Fibroblast of lung (primary cell): ENCODE data around the gene LKAAEAR1. TPM values are rescaled to one million over a fixed set of nuclear protein-coding genes. Genes with fewer than 3 reads are reported as not detected.

Experiments
- DNase-seq, 2 donors: peaks; one replicate each; pipeline versions ENCODE4 v3.0.0 to v3.0.0-alpha.2; 2010; ENCODE audit warnings: low read depth in 2 of 2
- H2AFZ ChIP-seq: 2 replicates; pipeline ENCODE4 v1.5.1; 2012; ENCODE audit warnings: low read length, control low read depth, inconsistent platforms
- H3K27ac ChIP-seq: 2 replicates; pipeline ENCODE4 v1.5.1; 2011; ENCODE audit warnings: low read length, control low read depth; ENCODE audit not compliant: insufficient read depth
- H3K27me3 ChIP-seq: 2 replicates; pipeline ENCODE4 v1.5.1; 2011; ENCODE audit warnings: mild to moderate bottlenecking, low read length; ENCODE audit not compliant: control insufficient read depth, insufficient read depth
- H3K36me3 ChIP-seq: 2 replicates; pipeline ENCODE4 v1.5.1; 2011; ENCODE audit warnings: low read length; ENCODE audit not compliant: control insufficient read depth, insufficient read depth
- H3K4me1 ChIP-seq: 2 replicates; pipeline ENCODE4 v1.5.1; 2011; ENCODE audit warnings: low read length; ENCODE audit not compliant: control insufficient read depth, insufficient read depth; ENCODE audit errors: extremely low read depth
- H3K4me2 ChIP-seq: 2 replicates; pipeline ENCODE4 v1.5.1; 2011; ENCODE audit warnings: low read length, control low read depth; ENCODE audit not compliant: insufficient read depth; ENCODE audit errors: extremely low read depth
- H3K4me3 ChIP-seq, 4 experiments: fragments of 200-600 bp in 1 of 4; sonication (generic) in 1 of 4; replicated peaks in 1 of 4; 2 replicates each; pipeline ENCODE4 v1.5.1; 2011 to 2016; ENCODE audit warnings: low read length in 4 of 4, low read depth in 3 of 4, mild to moderate bottlenecking in 3 of 4, control low read depth in 2 of 4, inconsistent platforms in 1 of 4, mixed read lengths in 1 of 4; ENCODE audit not compliant: insufficient read depth in 1 of 4; ENCODE audit errors: control extremely low read depth in 1 of 4
- H3K79me2 ChIP-seq: 2 replicates; pipeline ENCODE4 v1.5.1; 2012; ENCODE audit warnings: mild to moderate bottlenecking, low read length, inconsistent platforms; ENCODE audit not compliant: control insufficient read depth, insufficient read depth
- H3K9ac ChIP-seq: 2 replicates; pipeline ENCODE4 v1.5.1; 2011; ENCODE audit warnings: mild to moderate bottlenecking, low read length, control low read depth; ENCODE audit not compliant: insufficient read depth
- H3K9me3 ChIP-seq: 2 replicates; pipeline ENCODE4 v1.5.1; 2012; ENCODE audit warnings: low read depth, low read length; ENCODE audit not compliant: control insufficient read depth, insufficient read depth
- H4K20me1 ChIP-seq: 2 replicates; pipeline ENCODE4 v1.5.1; 2011; ENCODE audit warnings: low read length; ENCODE audit not compliant: control insufficient read depth, insufficient read depth; ENCODE audit errors: extremely low read depth
- CTCF ChIP-seq, 2 donors: IDR thresholded peaks in 1 of 2; conservative IDR thresholded peaks in 1 of 2; 1 replicate in 1 of 2; 2 replicates in 1 of 2; pipeline ENCODE4 v1.5.1; 2011 to 2012; ENCODE audit warnings: low read length in 2 of 2, control low read depth in 1 of 2, inconsistent platforms in 1 of 2, low read depth in 1 of 2, mild to moderate bottlenecking in 1 of 2
- EZH2 ChIP-seq: IDR thresholded peaks from 2 replicates; pipeline ENCODE4 v1.5.1; 2012; ENCODE audit warnings: low read length, control low read depth, mild to moderate bottlenecking; ENCODE audit errors: missing control alignments
- polyA plus RNA-seq, 2 donors: library from polyadenylated mRNA; depleted of rRNA in 1 of 2; stranded (reverse) in 1 of 2; unstranded in 1 of 2; fragments of >200 nt; gene quantifications; 2 replicates each; pipeline ENCODE4 v1.2.1, GENCODE V29; 2011 to 2012; ENCODE audit warnings: missing spikeins in 1 of 2
- total RNA-seq: library from RNA; depleted of rRNA; stranded (reverse); fragments of >200 nt; gene quantifications from 2 replicates; pipeline ENCODE4 v1.2.1, GENCODE V29; 2014

Gene LKAAEAR1
- total and polyA plus RNA-seq, 2 donors (not counting 1 experiment from before 2014, with no cell fraction given): not detected

- Histone ChIP-seq H3K27me3 (no peaks in the 10 kb centered on the region), H3K4me2 (no peak overlapping the region), H2AFZ (no peak overlapping the region), H4K20me1 (no peaks in the 10 kb centered on the region), H3K79me2 (no peaks in the 10 kb centered on the region), H3K9me3 (no peaks in the 10 kb centered on the region), H3K4me1 (no peaks in the 10 kb centered on the region), H3K27ac (no peak overlapping the region), H3K4me3 (no peak overlapping the region), H3K36me3 (no peaks in the 10 kb centered on the region), H3K9ac (no peak overlapping the region)
- no peak for DNase-seq
- TF ChIP-seq EZH2 (no peak), CTCF (conservative IDR thresholded peaks at IDR 0.05 in 1 of 2, IDR thresholded peaks at IDR 0.05 in 1 of 2; ENCODE audit: low read depth in 1 of 2, low read length in 2 of 2) (no peak)
Observed at GRCh38 chr20:64055396-64055892, 28.8 kb downstream of the LKAAEAR1 start.

- no peaks in the 10 kb centered on the region for H3K4me1 ChIP-seq
- H3K9me3 ChIP-seq: no peaks in the 10 kb centered on the region
- no peaks in the 10 kb centered on the region for H4K20me1 ChIP-seq
- H3K36me3 ChIP-seq: no peaks in the 10 kb centered on the region
- TF ChIP-seq CTCF (conservative IDR thresholded peaks at IDR 0.05 in 1 of 2, IDR thresholded peaks at IDR 0.05 in 1 of 2; ENCODE audit: low read depth in 1 of 2, low read length in 2 of 2) (peak; percentile 12 to 26), EZH2 (peak; percentile 16)
- no peaks in the 10 kb centered on the region for H3K79me2 ChIP-seq
- H3K4me3 ChIP-seq: no peak overlapping the region
- no peak overlapping the region for H3K27ac ChIP-seq
- no peak overlapping the region for H2AFZ ChIP-seq
- no peak overlapping the region for H3K4me2 ChIP-seq
- peak in 1 of 2 donors; percentile 32 for DNase-seq
- no peak overlapping the region for H3K9ac ChIP-seq
- H3K27me3 ChIP-seq: peaks cover 6% of the 10 kb centered on the region
Observed at GRCh38 chr20:64053841-64054661, 30.1 kb downstream of the LKAAEAR1 start.

GRCh38 chr20:64052987-64053840 is 31.0 kb downstream of the LKAAEAR1 start:
- no peak overlapping the region for H2AFZ ChIP-seq
- TF ChIP-seq EZH2 (no peak), CTCF (conservative IDR thresholded peaks at IDR 0.05 in 1 of 2, IDR thresholded peaks at IDR 0.05 in 1 of 2; ENCODE audit: low read depth in 1 of 2, low read length in 2 of 2) (no peak)
- peaks cover 6% of the 10 kb centered on the region for H3K27me3 ChIP-seq
- H3K79me2 ChIP-seq: no peaks in the 10 kb centered on the region
- H3K9me3 ChIP-seq: no peaks in the 10 kb centered on the region
- H3K4me3 ChIP-seq: no peak overlapping the region
- no peak overlapping the region for H3K27ac ChIP-seq
- no peak for DNase-seq
- H3K36me3 ChIP-seq: no peaks in the 10 kb centered on the region
- no peak overlapping the region for H3K4me2 ChIP-seq
- H4K20me1 ChIP-seq: no peaks in the 10 kb centered on the region
- no peaks in the 10 kb centered on the region for H3K4me1 ChIP-seq
- H3K9ac ChIP-seq: no peak overlapping the region
